PC-3 (cell line): Measurements from ENCODE around the gene ZNF148.

Experiments
- CTCF ChIP-seq: fragments of 300-600 bp; sonication (generic); conservative IDR thresholded peaks from 2 replicates; pipeline ENCODE4 v1.5.1; 2017; ENCODE audit warnings: antibody characterized with exemption, low read depth, mild to moderate bottlenecking, low read length
- EZH2 ChIP-seq: fragments of 300-600 bp; sonication (generic); IDR thresholded peaks from one replicate; pipeline ENCODE4 v1.6.1; 2017; ENCODE audit warnings: antibody characterized with exemption, mild to moderate bottlenecking, low read length; ENCODE audit not compliant: unreplicated experiment
- EZH2phosphoT487 ChIP-seq: fragments of 300-600 bp; sonication (generic); IDR thresholded peaks from 2 replicates; pipeline ENCODE4 v1.6.1; 2018; ENCODE audit warnings: mild to moderate bottlenecking, antibody characterized with exemption, low read length, borderline replicate concordance

- TF ChIP-seq EZH2phosphoT487, result no peak
- no peak for TF ChIP-seq CTCF
- no peak for TF ChIP-seq EZH2
Measured at GRCh38 chr3:125207949-125208568, 167.1 kb downstream of the ZNF148 start.
